Measurements from ENCODE around the gene PRKCI.
"Not testable (repeated sequence)": the region's sequence is repeated elsewhere in the genome, so short reads cannot be mapped to it uniquely, and the experiment has no call there.

Gene PRKCI
- 36.6 to 38.7 reads per million in 2 donors for total RNA-seq

- DNase-seq = peak; percentile 66 to 97 (median 80)
Measured at GRCh38 chr3:170221924-170222646, at the start of gene PRKCI. TSS of gene PRKCI (plus strand) at chr3:170222424. CDS start at chr3:170222670, 246 bp downstream.

DNA sequence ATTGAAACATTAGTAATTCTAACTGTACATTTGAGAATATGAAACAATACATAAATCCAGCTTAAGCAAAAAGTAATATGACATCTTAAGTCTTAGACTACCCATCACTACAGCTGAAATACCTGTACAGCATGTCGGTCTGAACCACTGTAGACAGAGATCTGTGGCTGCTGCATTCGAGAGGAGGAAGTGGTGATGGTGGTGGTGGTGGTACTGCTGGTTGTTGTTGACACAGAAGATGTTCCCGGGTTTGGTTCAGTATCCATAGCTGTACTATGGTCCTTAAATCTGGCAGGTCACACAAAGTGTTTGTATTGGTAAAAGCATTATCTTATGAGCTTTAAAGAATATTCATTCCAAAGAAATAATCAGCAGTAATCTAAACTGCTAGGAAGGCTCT is 43.6 kb upstream of the PRKCI start:
- peak in 4 of 5 experiments; percentile 11 to 91 (median 54) for DNase-seq

GRCh38 chr3:170179432-170179831 is 42.8 kb upstream of the PRKCI start:
- no peak for DNase-seq

GRCh38 chr3:170180079-170180907 is 41.9 kb upstream of the PRKCI start:
- peak in 2 of 5 experiments; percentile 17 to 72 for DNase-seq

DNA sequence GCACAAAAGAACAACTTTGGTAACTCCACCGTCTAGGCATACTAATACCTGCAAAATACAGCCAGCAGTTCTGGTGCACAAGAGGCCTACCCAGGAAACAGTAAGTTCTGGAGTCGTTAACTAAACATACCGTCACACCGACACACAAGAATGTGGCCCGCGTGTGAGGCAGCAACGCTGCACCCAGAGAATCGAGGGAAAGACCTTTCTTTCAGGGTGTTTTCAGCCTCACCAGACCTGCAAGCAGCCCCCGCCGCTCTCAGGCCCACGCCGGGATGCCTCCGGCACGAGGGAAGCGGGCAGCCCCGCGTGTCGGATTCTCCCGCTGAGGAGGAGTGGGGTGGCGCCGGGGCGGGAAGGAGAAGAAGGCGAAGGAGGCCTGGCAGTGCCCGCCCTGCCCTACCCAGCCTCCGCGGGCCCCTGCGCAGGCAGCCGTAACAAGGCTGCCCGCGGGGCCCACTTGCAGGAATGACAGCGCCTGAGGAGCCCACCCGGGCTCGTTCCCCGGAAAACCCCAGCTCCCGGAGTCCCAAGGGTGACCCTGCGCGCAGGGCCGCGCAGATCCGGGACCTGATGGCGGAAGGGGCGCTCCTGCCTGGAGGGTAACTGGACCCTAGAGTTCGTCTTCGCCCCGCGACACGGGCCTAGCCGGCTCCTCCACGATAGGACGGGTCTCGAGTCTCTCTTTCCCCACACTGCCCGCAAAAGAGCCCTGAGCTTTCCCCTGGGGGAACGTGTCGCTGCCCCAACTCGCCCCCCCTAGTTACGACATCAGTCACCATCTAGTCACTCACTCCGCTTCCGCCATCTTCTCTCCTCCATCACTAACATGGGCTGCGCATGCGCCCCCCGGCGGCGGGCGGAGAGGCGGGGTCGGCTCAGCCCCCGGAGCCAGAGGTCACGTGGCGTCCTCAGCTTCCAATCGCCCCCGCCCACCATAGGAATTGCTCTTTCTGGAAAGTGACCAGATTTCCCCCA is 41.0 kb upstream of the PRKCI start, which contains the start of gene PHC3:
PHC3 (minus strand) TSS at position 826 of the 978 bp plus-strand sequence; CDS start at position 808, 18 bp downstream.
- DNase-seq = peak; percentile 78 to 94 (median 88)

GRCh38 chr3:170189398-170190256 is 32.6 kb upstream of the PRKCI start:
- no peak for DNase-seq

DNA sequence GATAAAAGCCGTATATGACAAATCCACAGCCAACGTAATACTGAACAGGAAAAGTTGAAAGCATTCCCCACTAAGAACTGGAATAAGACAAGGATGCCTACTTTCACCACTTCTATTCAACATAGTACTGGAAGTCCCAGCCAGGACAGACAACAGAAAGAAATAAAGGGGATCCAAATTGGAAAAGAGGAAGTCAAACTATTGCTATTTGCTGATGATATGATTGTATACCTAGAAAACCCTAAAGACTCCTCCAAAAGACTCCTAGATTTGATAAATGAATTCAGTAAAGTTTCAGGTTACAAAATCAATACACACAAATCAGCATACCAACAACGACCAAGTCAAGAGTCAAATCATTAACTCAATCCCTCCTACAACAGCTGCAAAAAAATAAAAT is 26.5 kb upstream of the PRKCI start:
- DNase-seq = not testable (repeated sequence)

DNA sequence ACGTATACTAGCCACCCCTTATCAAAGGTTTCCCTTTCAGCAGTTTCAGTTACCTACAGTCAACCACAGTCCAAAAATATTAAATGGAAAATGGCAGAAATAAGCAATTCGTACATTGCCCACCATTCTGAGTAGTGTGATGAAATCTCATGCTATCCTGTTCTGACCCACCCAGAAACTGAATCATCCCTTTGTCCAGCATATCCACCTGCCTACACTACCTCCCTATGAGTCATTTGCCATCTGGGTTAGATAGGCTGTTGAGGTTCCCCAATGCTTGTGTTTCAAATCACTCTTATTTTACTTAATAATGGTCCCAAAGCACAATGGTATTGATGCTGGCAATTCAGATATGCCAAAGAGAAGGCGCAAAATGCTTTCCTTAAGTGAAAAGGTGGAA is 25.4 kb upstream of the PRKCI start:
- DNase-seq = no peak

DNA sequence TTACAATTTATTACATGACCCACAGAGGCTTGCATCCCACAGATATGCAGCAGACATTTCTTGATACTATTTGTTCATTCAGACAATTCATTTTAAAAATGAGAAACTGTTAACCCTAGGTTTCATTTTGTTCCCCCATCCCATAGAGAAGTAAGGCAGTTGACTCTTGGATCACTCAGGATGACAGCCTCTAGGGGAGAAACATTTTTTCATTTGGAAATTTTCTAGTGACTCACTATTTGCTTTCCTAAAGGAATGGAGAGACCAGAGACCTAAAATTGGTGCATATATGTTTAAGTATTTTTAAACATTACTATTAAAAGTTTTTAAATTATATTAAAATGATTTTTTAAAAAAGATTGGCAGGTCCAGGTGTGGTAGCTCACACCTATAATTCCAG is 21.2 kb upstream of the PRKCI start:
- DNase-seq = no peak

GRCh38 chr3:170201527-170201926 is 20.7 kb upstream of the PRKCI start:
- DNase-seq = no peak

DNA sequence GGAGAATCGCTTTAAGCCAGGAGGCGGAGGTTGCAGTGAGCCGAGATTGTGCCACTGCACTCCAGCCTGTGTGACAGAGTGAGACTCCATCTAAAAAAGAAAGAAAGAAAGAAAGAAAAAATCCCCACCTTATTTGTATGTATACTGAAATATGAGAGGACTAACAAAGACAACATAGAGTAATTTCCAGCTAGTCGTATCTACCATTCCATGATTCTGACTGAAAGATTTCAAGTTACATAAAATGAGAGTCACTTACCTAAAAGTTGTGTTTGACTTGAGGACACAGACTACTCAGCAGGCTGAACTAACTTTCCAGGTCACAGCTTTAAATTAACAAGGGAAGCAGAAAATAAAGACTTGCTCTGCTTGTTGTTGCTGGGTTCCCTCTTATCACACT is 18.8 kb upstream of the PRKCI start:
- DNase-seq = no peak

GRCh38 chr3:170204023-170204472 is 18.2 kb upstream of the PRKCI start:
- DNase-seq = no peak

DNA sequence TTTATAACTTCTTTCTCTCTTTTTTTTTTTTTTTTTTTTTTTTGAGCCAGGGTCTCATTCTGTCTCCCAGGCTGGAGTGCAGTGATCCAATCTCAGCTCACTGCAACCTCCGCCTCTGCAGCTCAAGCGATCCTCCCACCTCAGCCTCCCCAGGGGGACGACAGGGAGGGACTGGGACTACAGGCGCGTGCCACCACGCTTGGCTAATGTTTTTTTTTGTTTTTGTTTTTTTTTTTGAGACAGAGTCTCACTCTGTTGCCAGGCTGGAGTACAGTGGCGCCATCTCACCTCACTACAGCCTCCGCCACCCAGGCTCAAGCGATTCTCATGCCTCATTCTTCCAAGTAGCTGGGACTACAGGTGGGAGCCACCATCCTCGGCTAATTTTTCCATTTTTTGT is 17.7 kb upstream of the PRKCI start:
- no peak for DNase-seq

DNA sequence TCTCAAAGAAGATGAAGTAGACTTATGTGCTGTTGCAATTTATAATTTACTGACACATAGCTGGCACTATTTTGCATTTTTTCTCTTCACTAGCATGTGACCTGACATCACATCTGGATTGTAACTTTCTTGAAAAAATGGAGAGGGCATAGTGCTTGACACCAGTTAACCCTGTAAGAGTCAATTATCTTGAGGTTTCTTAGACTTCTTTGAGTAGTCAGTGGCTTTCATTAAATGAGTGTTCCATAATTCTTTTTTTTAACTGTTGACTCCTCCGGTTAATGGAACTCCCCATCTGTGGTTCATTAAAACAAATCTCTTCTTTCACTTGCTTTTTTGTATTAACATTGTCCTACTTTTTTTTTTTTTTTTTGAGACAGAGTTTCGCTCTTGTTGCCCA is 16.9 kb upstream of the PRKCI start:
- DNase-seq = peak in 1 of 5 experiments; percentile 6

GRCh38 chr3:170206164-170206762 is 16.0 kb upstream of the PRKCI start:
- not testable (repeated sequence) for DNase-seq

- no peak for DNase-seq
Measured at GRCh38 chr3:170207717-170208116, 14.5 kb upstream of the PRKCI start.

GRCh38 chr3:170211668-170212067 is 10.6 kb upstream of the PRKCI start:
- no peak for DNase-seq

GRCh38 chr3:170219850-170220249 is 2.4 kb upstream of the PRKCI start:
- no peak for DNase-seq

GRCh38 chr3:170220871-170221270 is 1.4 kb upstream of the PRKCI start:
- no peak for DNase-seq

DNA sequence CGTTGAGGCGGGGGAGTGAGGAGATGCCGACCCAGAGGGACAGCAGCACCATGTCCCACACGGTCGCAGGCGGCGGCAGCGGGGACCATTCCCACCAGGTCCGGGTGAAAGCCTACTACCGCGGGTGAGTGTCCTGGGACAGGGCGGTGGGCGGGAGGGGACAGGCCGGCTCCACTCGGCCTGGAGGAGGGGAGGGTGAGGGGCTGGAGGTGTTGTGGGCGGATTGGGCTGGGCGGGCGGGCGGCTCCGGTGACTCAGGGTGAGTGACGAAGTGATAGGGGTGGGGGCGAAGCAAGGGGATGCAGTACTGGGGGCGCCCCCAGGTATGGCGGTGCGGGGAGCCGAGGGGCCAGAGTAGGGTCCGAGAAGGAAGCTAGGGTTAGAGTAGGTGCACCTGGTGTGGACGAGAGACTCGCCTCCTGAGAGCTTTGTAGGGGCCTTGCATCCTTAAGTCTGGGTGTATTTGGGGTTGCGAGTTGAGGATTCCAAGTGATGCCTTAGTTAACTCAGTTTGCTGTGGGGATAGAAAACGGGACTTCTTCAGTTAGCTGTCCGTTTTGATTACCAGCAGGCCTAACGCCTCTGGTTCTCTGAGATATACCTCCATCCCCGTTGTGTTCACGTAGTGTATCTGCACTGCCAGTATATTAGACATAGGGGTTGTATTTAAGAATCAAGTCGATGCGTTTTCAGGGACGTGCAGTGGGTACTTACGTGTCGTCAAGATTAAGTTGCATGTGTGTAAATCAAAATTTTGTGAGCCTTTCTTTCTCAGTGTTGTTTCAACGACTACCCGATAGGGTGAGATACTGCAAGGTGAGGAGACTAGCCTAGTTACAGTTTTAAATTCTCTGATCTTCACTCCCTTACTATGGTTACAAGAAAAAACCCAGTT is 670 bp downstream of the PRKCI start:
- peak in 4 of 5 experiments; percentile 11 to 74 (median 18) for DNase-seq

Data from T-helper 2 cell (primary cell).